CD14-positive monocyte (primary cell): Measurements from ENCODE around the gene DMP1. TPM values are rescaled to one million over a fixed set of nuclear protein-coding genes. Genes with fewer than 3 reads are reported as not detected.
"Not testable (repeated sequence)": the region's sequence is repeated elsewhere in the genome, so short reads cannot be mapped to it uniquely, and the experiment has no call there.

ENCODE experiments used
- DNase-seq, 3 donors: peaks; one replicate each; pipeline ENCODE4 v3.0.0-alpha.2; 2011 to 2022
- H2AFZ ChIP-seq: 2 replicates; pipeline ENCODE4 v1.6.0; 2012; ENCODE audit warnings: mild to moderate bottlenecking, low read depth, low read length, inconsistent platforms; ENCODE audit not compliant: insufficient read depth, poor library complexity, severe bottlenecking
- H3K27ac ChIP-seq, 2 donors: 1 replicate in 1 of 2; 2 replicates in 1 of 2; pipeline ENCODE4 v1.5.1; 2012 to 2013; ENCODE audit warnings: low read length in 2 of 2, control low read depth in 1 of 2, inconsistent platforms in 1 of 2, low read depth in 1 of 2, mild to moderate bottlenecking in 1 of 2
- H3K27me3 ChIP-seq, 2 donors: one replicate each; pipeline versions ENCODE4 v1.6.0 to v1.6.1; 2011 to 2013; ENCODE audit warnings: low read length in 2 of 2; ENCODE audit not compliant: control insufficient read depth in 2 of 2, insufficient read depth in 2 of 2
- H3K36me3 ChIP-seq, 2 donors: replicated peaks in 1 of 2; 1 replicate in 1 of 2; 2 replicates in 1 of 2; pipeline versions ENCODE4 v1.5.1 to v1.6.1; 2012 to 2013; ENCODE audit warnings: low read length in 2 of 2, control low read depth in 1 of 2, inconsistent platforms in 1 of 2, mild to moderate bottlenecking in 1 of 2; ENCODE audit not compliant: insufficient read depth in 2 of 2, control insufficient read depth in 1 of 2
- H3K4me1 ChIP-seq, 2 donors: 1 replicate in 1 of 2; 2 replicates in 1 of 2; pipeline versions ENCODE4 v1.5.1 to v1.6.1; 2012 to 2013; ENCODE audit warnings: low read length in 2 of 2, control low read depth in 1 of 2, inconsistent platforms in 1 of 2, mild to moderate bottlenecking in 1 of 2, moderate library complexity in 1 of 2; ENCODE audit not compliant: insufficient read depth in 2 of 2, control insufficient read depth in 1 of 2
- H3K4me2 ChIP-seq: replicated peaks from 2 replicates; pipeline ENCODE3; 2012; ENCODE audit warnings: low read length, moderate library complexity, mild to moderate bottlenecking; ENCODE audit not compliant: poor library complexity, severe bottlenecking; ENCODE audit errors: extremely low read depth
- H3K4me3 ChIP-seq, 3 experiments: fragments of 200-600 bp in 1 of 3; sonication (generic) in 1 of 3; replicated peaks in 1 of 3; 1 replicate in 2 of 3; 2 replicates in 1 of 3; pipeline ENCODE4 v1.5.1; 2011 to 2013; ENCODE audit warnings: low read length in 3 of 3, mild to moderate bottlenecking in 3 of 3, control low read depth in 2 of 3, low read depth in 2 of 3, inconsistent platforms in 1 of 3, moderate library complexity in 1 of 3
- H3K79me2 ChIP-seq: 2 replicates; pipeline ENCODE4 v1.6.0; 2012; ENCODE audit warnings: mild to moderate bottlenecking, control low read depth, inconsistent platforms, low read length, moderate library complexity; ENCODE audit not compliant: insufficient read depth
- H3K9ac ChIP-seq: 2 replicates; pipeline ENCODE4 v1.6.0; 2017; ENCODE audit warnings: low read length, mild to moderate bottlenecking; ENCODE audit not compliant: insufficient read depth, poor library complexity, severe bottlenecking
- H3K9me3 ChIP-seq, 2 donors: replicated peaks in 1 of 2; 1 replicate in 1 of 2; 2 replicates in 1 of 2; pipeline versions ENCODE4 v1.5.1 to v1.6.1; 2012 to 2013; ENCODE audit warnings: low read length in 2 of 2, control low read depth in 1 of 2; ENCODE audit not compliant: control insufficient read depth in 1 of 2, insufficient read depth in 1 of 2
- H4K20me1 ChIP-seq: 2 replicates; pipeline ENCODE4 v1.6.0; 2012; ENCODE audit warnings: mild to moderate bottlenecking, low read length, control low read depth, moderate library complexity; ENCODE audit not compliant: insufficient read depth
- H3K27ac Mint-ChIP-seq, 7 donors: one replicate each; pipeline ENCODE4 v1.8.0; 2020; ENCODE audit warnings: mild to moderate bottlenecking in 7 of 7, mixed read lengths in 7 of 7, moderate library complexity in 6 of 7, inconsistent platforms in 2 of 7
- H3K27me3 Mint-ChIP-seq, 3 donors: one replicate each; pipeline ENCODE4 v1.8.0; 2021 to 2022; ENCODE audit warnings: low read depth in 3 of 3, mild to moderate bottlenecking in 3 of 3, mixed read lengths in 3 of 3, moderate library complexity in 3 of 3, inconsistent platforms in 1 of 3
- H3K36me3 Mint-ChIP-seq, 2 donors: one replicate each; pipeline ENCODE4 v1.8.0; 2020; ENCODE audit warnings: mixed read lengths in 2 of 2, inconsistent platforms in 1 of 2, mild to moderate bottlenecking in 1 of 2
- H3K4me1 Mint-ChIP-seq: one replicate; pipeline ENCODE4 v1.8.0; 2020; ENCODE audit warnings: mild to moderate bottlenecking, mixed read lengths
- H3K4me3 Mint-ChIP-seq, 2 donors: one replicate each; pipeline ENCODE4 v1.8.0; 2020; ENCODE audit warnings: mild to moderate bottlenecking in 2 of 2, mixed read lengths in 2 of 2, moderate library complexity in 1 of 2
- H3K9me3 Mint-ChIP-seq, 7 donors: one replicate each; pipeline ENCODE4 v1.8.0; 2020 to 2022; ENCODE audit warnings: mixed read lengths in 7 of 7, mild to moderate bottlenecking in 6 of 7, moderate library complexity in 6 of 7, inconsistent platforms in 2 of 7
- CTCF ChIP-seq: fragments of 200-600 bp; IDR thresholded peaks from one replicate; pipeline ENCODE4 v1.8.0; 2022; ENCODE audit warnings: antibody characterized with exemption, mild to moderate bottlenecking
- WGBS: methylation state at CpG from one replicate; pipeline ENCODE4 v1.1.5; 2013; ENCODE audit warnings: missing lambda C conversion rate; ENCODE audit not compliant: insufficient coverage; 5-methylcytosine and 5-hydroxymethylcytosine counted together
- intact Hi-C, 2 donors: fragments of 100-400 bp; cut with micrococcal nuclease; formaldehyde crosslinking; loops; one replicate each; pipeline versions ENCODE4 v1.15.0 to v1.15.1; 2023
- polyA plus RNA-seq, 3 donors: library from polyadenylated mRNA; depleted of rRNA in 1 of 3; unstranded in 2 of 3; stranded (reverse) in 1 of 3; fragments of 300-500 nt in 2 of 3; fragments of >200 nt in 1 of 3; fragmentation: Illumina TruSeq in 2 of 3; gene quantifications; 1 replicate in 2 of 3; 2 replicates in 1 of 3; pipeline ENCODE4 v1.2.3, GENCODE V29; 2012 to 2021

DMP1 gene
- polyA plus RNA-seq, 3 donors: not detected

- WGBS: 83% methylated on average over 2 of the region's 5 CpGs
- no peak for DNase-seq
- no peaks in the 10 kb centered on the region for H3K4me1 Mint-ChIP-seq
- Histone ChIP-seq H3K36me3 (no peaks in the 10 kb centered on the region), H2AFZ (no peak overlapping the region), H3K4me2 (no peak overlapping the region), H3K27me3 (no peaks in the 10 kb centered on the region), H3K9me3 (no peaks in the 10 kb centered on the region), H3K27ac (no peak overlapping the region), H3K4me3 (no peak overlapping the region), H3K79me2 (no peaks in the 10 kb centered on the region), H3K4me1 (no peaks in the 10 kb centered on the region), H4K20me1 (no peaks in the 10 kb centered on the region), H3K9ac (no peak overlapping the region)
- no peak for TF ChIP-seq CTCF
- H3K4me3 Mint-ChIP-seq: no peak overlapping the region
- peaks cover 0 to 2% (median 1%) of the 10 kb centered on the region in 3 donors for H3K27me3 Mint-ChIP-seq
- intact Hi-C loops: loop anchor here (5.0 to 10.0 kb wide), 3 partner anchors 155 to 535 kb away; partner anchors contain the start of gene MEPE (in 1 of the 2)
- no peak overlapping the region for H3K27ac Mint-ChIP-seq
- H3K9me3 Mint-ChIP-seq: peaks cover 0 to 6% (median 5%) of the 10 kb centered on the region in 7 donors
- no peaks in the 10 kb centered on the region for H3K36me3 Mint-ChIP-seq
Measured at GRCh38 chr4:87680271-87680670, 30.2 kb downstream of the DMP1 start.

DNA sequence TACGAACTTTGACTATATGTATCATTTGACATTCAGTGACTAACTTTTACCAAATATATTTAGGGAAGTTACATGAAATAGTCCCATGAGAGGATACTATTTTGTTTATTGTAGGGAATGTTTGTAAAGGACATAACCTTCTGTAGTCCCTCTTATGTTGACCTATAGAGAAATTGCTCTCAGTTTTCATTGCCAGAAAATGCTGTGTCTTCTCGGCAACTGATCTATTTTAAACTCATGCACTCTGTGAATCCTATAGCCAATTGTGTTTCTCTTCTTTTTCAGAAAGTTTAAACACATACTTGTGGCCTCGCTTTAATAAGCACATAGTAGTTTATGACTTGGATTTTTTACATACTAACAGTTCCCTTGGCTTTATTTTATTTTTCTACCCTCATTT is 38.2 kb downstream of the DMP1 start:
- Histone ChIP-seq H3K4me3 (no peak overlapping the region), H3K9me3 (peaks cover 11 to 22% of the 10 kb centered on the region in 2 donors), H2AFZ (no peak overlapping the region), H3K4me1 (no peaks in the 10 kb centered on the region), H4K20me1 (no peaks in the 10 kb centered on the region), H3K9ac (no peak overlapping the region), H3K4me2 (no peak overlapping the region), H3K27ac (no peak overlapping the region), H3K27me3 (no peaks in the 10 kb centered on the region), H3K79me2 (no peaks in the 10 kb centered on the region), H3K36me3 (no peaks in the 10 kb centered on the region)
- no peak for TF ChIP-seq CTCF
- H3K36me3 Mint-ChIP-seq: no peaks in the 10 kb centered on the region
- DNase-seq: no peak
- WGBS: no CpG with 5 or more reads among the region's 3 CpGs
- intact Hi-C loops: loop anchor here in 1 of 2 donors (10.0 kb wide), 2 partner anchors 146 to 526 kb away; partner anchors contain the start of gene MEPE
- no peaks in the 10 kb centered on the region for H3K4me1 Mint-ChIP-seq
- no peak overlapping the region for H3K4me3 Mint-ChIP-seq
- peaks cover 0 to 1% (median 0%) of the 10 kb centered on the region in 3 donors for H3K27me3 Mint-ChIP-seq
- H3K27ac Mint-ChIP-seq: no peak overlapping the region
- H3K9me3 Mint-ChIP-seq: peaks cover 13 to 38% (median 27%) of the 10 kb centered on the region in 7 donors

DNA sequence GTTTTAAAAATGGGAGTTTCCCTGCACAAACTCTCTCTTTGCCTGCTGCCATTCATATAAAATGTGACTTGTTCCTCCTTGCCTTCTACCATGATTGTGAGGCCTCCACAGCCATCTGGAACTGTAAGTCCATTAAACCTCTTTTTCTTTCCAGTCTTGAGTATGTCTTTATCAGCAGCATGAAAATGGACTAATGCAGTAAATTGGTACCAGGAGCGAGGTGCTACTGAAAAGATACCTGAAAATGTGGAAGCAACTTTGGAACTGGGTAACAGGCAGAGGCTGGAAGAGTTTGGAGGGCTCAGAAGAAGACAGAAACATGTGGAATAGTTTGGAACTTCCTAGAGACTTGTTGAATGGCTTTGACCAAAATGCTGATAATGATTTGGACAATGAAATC is 40.9 kb downstream of the DMP1 start:
- H3K36me3 ChIP-seq, H4K20me1 ChIP-seq, H3K4me1 ChIP-seq, H3K79me2 ChIP-seq, H3K4me3 ChIP-seq, H3K36me3 Mint-ChIP-seq, DNase-seq, H3K9ac ChIP-seq, H3K4me2 ChIP-seq, H3K27me3 Mint-ChIP-seq, H3K27ac Mint-ChIP-seq, H3K27ac ChIP-seq, intact Hi-C loops, H3K4me3 Mint-ChIP-seq, H3K4me1 Mint-ChIP-seq, H3K27me3 ChIP-seq, H2AFZ ChIP-seq: not testable (repeated sequence)
- H3K9me3 Mint-ChIP-seq: peaks cover 14 to 38% (median 31%) of the 10 kb centered on the region in 7 donors
- 92% methylated on average over 1 of the region's 1 CpG for WGBS
- H3K9me3 ChIP-seq: peaks cover 12 to 23% of the 10 kb centered on the region in 2 donors
